ENCODE data around the gene MAPK1IP1L. TPM values are rescaled to one million over a fixed set of nuclear protein-coding genes. Genes with fewer than 3 reads are reported as not detected.
A peak's percentile ranks its signal among the peaks of the same experiment; 100 is the strongest.
"Not testable (repeated sequence)": the region's sequence is repeated elsewhere in the genome, so short reads cannot be mapped to it uniquely, and the experiment has no call there.

The MAPK1IP1L gene
- total RNA-seq, 1 experiment from 2014 or later = 14.8 TPM

DNA sequence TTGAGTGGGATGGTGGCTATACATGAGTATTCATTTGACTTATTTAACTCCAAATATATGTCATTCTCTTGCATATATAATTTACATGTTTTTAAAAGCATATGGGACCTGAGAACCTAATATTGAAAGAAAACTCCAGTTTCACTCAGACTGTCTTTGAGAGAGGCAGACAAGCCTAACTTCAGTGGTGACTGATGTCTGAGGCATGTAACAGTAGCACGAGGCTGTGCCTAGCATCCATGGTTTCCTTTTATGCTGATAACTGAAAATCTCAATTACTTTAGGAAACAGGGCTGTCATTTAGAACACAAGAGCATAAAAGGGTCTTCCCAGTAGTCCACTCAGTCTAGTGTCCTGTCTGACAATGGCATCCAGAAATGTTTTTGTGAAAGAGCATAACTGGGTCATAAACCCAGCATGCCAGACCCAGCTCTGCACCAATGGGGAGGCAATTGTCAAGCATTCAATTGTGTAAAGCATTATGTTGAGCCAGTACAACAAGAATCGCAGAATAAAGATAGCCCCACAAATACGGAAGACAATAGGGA lies 24.3 kb downstream of the MAPK1IP1L start:
- Histone ChIP-seq H3K36me3 (no peaks in the 10 kb centered on the region), H3K27me3 (no peaks in the 10 kb centered on the region)

GRCh38 chr14:55077170-55078151 lies 26.0 kb downstream of the MAPK1IP1L start:
- H3K27me3 ChIP-seq = no peaks in the 10 kb centered on the region

More for the DNA sequence above, 24.3 kb downstream of the MAPK1IP1L start:
- no peaks in the 10 kb centered on the region for H3K9me3 ChIP-seq
- DNase-seq = no peak
- H3K4me3 ChIP-seq = no peak overlapping the region

GRCh38 chr14:55079961-55080360 lies 28.5 kb downstream of the MAPK1IP1L start:
- DNase-seq, H3K36me3 ChIP-seq, H3K9me3 ChIP-seq, H3K27me3 ChIP-seq, H3K4me3 ChIP-seq: not testable (repeated sequence)

More at GRCh38 chr14:55077170-55078151, 26.0 kb downstream of the MAPK1IP1L start:
- DNase-seq = no peak
- Histone ChIP-seq H3K4me3 (no peak overlapping the region), H3K36me3 (no peaks in the 10 kb centered on the region), H3K9me3 (no peaks in the 10 kb centered on the region)

DNA sequence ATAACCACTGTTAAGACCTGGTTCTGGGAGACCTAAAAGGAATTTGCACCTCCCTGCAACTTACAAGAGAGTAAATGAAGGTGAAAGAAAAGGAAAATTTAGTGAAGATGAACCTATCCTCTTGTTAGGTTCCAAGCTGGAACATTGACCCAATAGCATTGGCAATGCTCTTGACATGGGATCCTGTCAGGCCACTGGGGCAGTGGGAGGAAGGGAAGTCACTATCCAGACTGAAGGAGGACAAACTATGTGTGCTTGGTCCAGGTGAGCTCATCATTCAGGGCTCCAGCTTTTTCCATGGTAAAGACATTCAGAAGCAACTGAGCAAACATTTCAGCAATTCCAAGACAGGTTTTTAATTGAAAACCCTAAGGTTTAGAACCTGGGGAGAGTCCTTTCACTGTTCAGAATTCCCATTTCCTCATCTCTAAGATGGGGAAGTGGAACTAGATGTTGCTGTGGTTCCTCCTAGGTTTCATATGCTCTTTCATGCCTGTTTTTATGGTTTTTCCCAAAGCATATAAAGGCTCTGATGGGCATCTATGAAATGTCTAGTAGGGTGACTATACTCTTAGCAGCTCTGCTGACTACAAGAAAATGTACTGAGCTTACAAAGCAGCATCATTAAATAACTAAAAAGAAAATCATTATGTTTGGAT lies 33.1 kb downstream of the MAPK1IP1L start:
- no peak overlapping the region for H3K4me3 ChIP-seq
- no peaks in the 10 kb centered on the region for H3K9me3 ChIP-seq
- DNase-seq = no peak
- H3K36me3 ChIP-seq = no peaks in the 10 kb centered on the region
- no peaks in the 10 kb centered on the region for H3K27me3 ChIP-seq

DNA sequence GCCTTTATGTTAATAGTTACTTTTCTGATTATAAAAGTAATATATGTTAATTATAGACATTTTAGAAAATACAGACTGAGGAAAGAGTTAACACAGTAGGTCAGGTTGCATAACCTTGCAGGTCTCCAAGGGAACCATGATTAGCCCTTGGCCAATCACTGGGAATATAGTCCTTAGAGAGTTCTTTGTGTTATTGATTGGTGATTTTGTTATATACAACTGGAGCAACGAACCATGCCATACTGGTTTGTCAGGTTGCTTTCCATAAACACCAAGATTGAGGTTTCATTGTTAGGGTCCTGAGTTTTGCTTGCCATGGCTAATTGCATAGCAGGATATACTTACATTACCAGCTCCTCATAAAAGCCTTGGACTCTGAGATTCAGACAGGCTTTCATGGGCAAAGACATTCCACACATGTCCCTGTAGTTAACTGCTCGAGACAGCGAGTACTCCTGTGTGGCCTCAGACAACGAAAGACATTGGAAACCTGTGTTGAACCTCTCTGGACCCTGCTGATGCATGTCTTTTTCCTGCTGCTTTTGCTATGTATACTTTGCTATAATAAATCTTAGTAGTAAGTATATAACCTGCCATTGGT lies 33.7 kb downstream of the MAPK1IP1L start:
- H3K9me3 ChIP-seq = no peaks in the 10 kb centered on the region
- no peaks in the 10 kb centered on the region for H3K27me3 ChIP-seq
- H3K36me3 ChIP-seq = no peaks in the 10 kb centered on the region
- no peak for DNase-seq
- H3K4me3 ChIP-seq = no peak overlapping the region

DNA sequence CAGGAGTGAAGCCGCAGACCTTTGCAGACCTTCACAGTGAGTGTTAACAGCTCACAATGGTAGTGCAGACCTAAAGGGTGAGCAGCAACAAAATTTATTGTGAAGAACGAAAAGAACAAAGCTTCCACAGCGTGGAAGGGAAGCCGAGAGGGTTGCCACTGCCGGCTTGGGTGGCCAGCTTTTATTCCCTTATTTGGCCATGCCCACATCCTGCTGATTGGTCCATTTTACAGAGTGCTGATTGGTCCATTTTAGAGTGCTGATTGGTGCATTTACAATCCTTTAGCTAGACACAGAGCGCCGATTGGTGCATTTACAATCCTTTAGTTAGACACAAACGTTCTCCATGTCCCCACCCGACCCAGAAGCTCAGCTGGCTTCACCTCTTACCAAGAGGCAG lies 35.5 kb downstream of the MAPK1IP1L start:
- H3K27me3 ChIP-seq = no peaks in the 10 kb centered on the region
- no peaks in the 10 kb centered on the region for H3K9me3 ChIP-seq
- no peak overlapping the region for H3K4me3 ChIP-seq
- no peaks in the 10 kb centered on the region for H3K36me3 ChIP-seq
- no peak for DNase-seq

DNA sequence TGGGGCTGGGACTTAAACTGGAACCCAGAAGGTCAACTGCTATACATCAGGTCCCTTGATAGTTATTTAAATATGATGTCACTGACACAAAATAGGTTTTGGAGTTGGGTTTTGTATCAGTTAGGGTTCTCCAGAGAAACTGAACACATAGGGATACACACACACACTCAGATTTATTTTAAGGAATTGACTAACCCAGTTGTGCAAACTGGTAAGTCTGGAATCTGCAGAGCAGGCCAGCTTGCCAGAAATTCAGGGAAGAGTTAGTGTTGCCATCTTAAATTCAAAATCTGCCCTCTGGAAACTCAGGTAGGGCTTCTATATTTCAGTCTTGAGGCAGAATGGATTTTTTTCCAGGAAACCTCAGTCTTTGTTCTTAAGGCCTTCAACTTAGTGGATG lies 36.9 kb downstream of the MAPK1IP1L start:
- H3K36me3 ChIP-seq = no peaks in the 10 kb centered on the region
- DNase-seq = no peak
- no peaks in the 10 kb centered on the region for H3K9me3 ChIP-seq
- no peaks in the 10 kb centered on the region for H3K27me3 ChIP-seq
- H3K4me3 ChIP-seq = no peak overlapping the region

DNA sequence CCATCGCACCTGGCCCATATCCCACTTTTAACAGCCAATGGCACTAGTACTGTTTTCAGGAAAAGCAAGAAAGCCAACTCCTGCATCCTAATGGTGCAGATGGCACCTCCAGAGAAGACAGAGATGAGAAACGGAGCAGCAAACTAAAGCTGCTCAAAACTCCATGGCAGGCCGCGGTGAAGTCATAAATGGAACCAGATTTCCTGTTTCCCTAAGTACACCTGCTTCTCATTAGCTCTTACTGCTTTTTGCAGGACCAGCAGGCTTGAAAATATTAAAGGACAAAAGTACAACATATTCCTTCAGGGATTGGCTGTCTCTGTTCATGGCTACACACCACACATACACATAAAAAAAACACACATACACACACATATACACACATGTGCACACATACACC lies 40.9 kb downstream of the MAPK1IP1L start:
- Histone ChIP-seq H3K36me3 (no peaks in the 10 kb centered on the region), H3K27me3 (no peaks in the 10 kb centered on the region), H3K9me3 (no peaks in the 10 kb centered on the region), H3K4me3 (no peak overlapping the region)
- no peak for DNase-seq

DNA sequence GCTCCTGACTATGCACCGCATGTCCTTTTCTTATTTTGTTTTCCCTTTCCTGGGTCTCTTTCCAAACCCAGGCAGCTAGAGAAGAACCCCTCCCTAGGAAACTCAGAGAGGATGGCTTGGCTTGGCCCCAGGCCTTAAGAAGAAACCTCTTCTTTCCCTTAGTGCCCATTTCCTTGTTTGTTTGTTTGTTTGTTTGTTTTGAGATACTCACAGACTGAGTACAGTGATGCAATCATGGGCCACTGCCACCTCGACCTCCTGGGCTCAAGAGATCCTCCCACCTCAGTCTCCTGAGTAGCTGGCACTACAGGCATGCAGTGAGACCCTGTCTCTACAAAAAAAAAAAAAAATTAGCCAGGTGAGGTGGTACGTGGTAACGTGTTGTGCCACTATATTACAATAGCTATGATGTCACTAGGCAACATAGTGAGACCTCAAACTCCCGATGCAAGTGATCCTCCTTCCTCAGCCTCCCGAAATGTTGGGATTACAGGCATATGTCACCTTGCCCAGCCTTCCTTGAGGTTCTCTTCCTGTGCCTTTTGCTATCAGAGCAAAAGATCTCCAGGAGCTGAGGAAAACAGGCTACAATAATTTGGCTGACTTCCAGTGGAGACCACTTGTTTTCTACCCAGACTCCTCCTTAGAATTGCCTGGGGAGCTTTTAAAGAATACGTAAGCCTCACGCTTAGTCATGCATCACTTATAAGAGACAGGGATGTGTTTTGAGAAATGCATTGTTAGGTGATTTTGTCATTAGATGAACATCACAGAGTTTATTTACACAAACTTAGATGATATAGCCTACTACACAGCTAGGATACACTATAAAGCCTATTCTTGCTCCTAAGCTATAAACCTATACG lies 43.1 kb downstream of the MAPK1IP1L start:
- DNase-seq = no peak
- Histone ChIP-seq H3K36me3 (no peaks in the 10 kb centered on the region), H3K27me3 (no peaks in the 10 kb centered on the region), H3K9me3 (no peaks in the 10 kb centered on the region), H3K4me3 (no peak overlapping the region)

GRCh38 chr14:55097881-55098560 lies 46.6 kb downstream of the MAPK1IP1L start:
- DNase-seq = no peak
- Histone ChIP-seq H3K36me3 (no peaks in the 10 kb centered on the region), H3K4me3 (no peak overlapping the region), H3K27me3 (no peaks in the 10 kb centered on the region), H3K9me3 (no peaks in the 10 kb centered on the region)

DNA sequence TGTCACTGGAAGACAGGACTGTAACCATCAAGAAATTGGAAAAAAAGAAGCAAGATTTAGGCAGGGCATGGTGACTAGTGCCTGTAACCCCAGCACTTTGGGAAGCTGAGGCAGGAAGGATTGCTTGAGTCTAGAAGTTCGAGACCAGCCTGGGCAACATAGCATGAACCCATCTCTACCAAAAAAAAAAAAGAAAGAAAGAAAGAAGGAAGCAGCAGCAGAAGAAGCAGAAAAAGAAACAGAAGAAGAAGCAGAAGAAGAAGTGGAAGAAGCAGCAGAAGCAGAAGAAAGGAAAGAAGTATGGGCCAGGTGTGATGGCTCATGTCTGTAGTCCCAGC lies 47.1 kb downstream of the MAPK1IP1L start:
- DNase-seq = no peak
- Histone ChIP-seq H3K36me3 (no peaks in the 10 kb centered on the region), H3K9me3 (no peaks in the 10 kb centered on the region), H3K4me3 (no peak overlapping the region), H3K27me3 (no peaks in the 10 kb centered on the region)

DNA sequence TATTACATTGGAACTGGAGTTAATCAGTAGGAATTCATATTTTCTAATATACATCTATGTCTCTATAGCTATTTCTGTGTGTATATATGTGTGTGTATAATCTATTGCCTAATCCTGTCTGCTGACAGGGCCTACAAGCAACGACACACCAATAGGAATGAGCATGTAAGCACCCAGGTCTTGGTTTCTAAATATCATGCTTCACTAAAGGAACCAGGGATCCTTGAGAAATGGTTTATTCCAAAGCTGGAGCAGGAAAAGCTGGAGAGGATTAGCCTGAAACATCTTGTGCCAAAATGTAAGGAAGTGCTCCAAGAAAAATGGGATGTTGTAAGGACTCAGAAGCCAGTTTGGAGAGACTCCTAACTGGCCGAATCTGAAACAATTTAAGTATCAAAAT lies 48.3 kb downstream of the MAPK1IP1L start:
- Histone ChIP-seq H3K36me3 (no peaks in the 10 kb centered on the region), H3K4me3 (no peak overlapping the region), H3K9me3 (0 out of 2 replicates have a peak, but pooled peaks cover 3% of the 10 kb centered on the region), H3K27me3 (no peaks in the 10 kb centered on the region)
- DNase-seq = peak; percentile 10

GRCh38 chr14:55101698-55102097 lies 50.3 kb downstream of the MAPK1IP1L start:
- no peaks in the 10 kb centered on the region for H3K27me3 ChIP-seq
- no peak overlapping the region for H3K4me3 ChIP-seq
- H3K9me3 ChIP-seq = 0 out of 2 replicates have a peak, but pooled peaks cover 3% of the 10 kb centered on the region
- DNase-seq = no peak
- H3K36me3 ChIP-seq = no peaks in the 10 kb centered on the region

DNA sequence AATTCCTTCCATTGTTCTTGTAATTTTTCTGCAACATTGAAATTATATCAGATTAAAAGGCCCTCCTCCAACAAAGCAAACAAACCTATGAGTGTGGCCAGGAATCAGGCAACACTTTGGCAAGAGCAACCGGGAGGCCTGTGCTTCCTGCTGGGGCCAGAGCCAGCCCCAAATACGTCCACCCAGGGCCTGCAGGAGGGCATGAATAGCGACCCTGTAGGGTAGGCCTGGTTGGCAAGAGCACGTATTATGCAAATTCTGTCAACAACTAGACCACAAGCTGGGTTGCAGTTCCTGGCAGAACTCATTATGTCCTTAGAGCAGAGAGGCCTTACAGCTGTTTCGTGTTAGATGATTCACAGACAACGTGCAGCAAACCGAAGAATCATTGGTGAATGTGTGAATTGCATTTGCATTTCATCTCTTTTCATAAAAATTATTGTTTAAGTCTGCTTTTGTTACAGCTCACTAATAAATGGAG lies 50.7 kb downstream of the MAPK1IP1L start:
- Histone ChIP-seq H3K9me3 (0 out of 2 replicates have a peak, but pooled peaks cover 3% of the 10 kb centered on the region), H3K4me3 (peak overlapping the region; percentile 11; the same call in 1 of the 2 replicates), H3K36me3 (no peaks in the 10 kb centered on the region), H3K27me3 (no peaks in the 10 kb centered on the region)
- peak; percentile 97 for DNase-seq

DNA sequence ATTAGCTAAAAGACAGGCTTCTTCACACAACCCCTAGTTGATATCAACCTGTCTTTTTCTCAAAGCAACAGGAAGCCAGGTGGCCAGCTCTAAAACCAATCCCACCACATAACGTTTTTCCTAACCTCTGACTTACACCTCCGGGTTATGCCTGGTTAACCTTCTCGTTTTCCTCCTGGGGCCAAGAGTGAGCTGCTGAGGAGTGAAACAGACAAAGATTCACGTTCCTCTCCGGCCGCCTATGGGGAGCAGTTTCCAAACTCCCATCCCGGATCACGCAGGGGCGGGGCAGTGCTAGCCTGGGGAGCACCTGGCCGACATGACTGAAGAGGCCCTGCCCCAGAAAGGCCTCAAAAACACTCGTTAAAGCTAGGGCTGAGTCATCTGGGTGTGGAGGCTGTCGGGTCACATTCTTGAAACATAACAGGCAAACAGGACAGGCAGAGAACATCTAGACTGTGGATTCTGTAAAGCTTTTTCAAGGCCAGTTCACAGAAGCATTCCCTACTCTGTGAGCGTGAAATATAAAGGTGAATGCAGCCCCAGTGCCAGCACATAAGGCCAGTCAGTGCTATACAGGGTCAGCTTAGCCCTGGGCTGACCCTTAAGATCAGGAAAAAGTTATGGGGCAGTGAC lies 51.7 kb downstream of the MAPK1IP1L start:
- Histone ChIP-seq H3K27me3 (no peaks in the 10 kb centered on the region), H3K9me3 (0 out of 2 replicates have a peak, but pooled peaks cover 3% of the 10 kb centered on the region), H3K4me3 (peak overlapping the region; percentile 11), H3K36me3 (no peaks in the 10 kb centered on the region)
- DNase-seq = peak; percentile 89
